GM12874 (cell line): ENCODE data around the gene LRRTM3.

ENCODE experiments used
- TF ChIP-seq, protein P1 (sequence below): IDR thresholded peaks from 2 replicates; pipeline ENCODE4 v1.5.1; 2011; ENCODE audit warnings: low read depth, mild to moderate bottlenecking, control low read depth, low read length, moderate library complexity; ENCODE audit not compliant: insufficient read depth

The LRRTM3 gene

DNA sequence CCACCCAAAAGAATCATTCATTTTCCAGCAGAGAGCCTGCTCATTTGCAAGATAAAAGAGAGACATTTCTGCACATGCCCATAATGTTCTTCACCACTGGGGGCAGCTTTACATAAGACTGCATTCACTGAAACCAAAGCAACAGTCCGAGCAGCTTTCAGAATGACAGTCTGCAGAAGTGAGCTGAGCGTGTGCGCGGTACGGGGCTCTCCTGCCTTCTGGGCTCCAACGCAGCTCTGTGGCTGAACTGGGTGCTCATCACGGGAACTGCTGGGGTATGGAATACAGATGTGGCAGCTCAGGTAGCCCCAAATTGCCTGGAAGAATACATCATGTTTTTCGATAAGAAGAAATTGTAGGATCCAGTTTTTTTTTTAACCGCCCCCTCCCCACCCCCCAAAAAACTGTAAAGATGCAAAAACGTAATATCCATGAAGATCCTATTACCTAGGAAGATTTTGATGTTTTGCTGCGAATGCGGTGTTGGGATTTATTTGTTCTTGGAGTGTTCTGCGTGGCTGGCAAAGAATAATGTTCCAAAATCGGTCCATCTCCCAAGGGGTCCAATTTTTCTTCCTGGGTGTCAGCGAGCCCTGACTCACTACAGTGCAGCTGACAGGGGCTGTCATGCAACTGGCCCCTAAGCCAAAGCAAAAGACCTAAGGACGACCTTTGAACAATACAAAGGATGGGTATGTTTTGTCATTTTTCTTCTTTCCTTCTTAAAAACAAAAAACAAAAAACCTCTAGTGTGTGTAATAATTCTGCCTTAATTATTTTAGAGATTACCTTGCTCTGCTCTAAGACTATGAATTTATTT is at the start of gene LRRTM3:
TSS of gene LRRTM3 (plus strand) at position 141 of the 820 bp plus-strand sequence.
- TF ChIP-seq, protein P1, sequence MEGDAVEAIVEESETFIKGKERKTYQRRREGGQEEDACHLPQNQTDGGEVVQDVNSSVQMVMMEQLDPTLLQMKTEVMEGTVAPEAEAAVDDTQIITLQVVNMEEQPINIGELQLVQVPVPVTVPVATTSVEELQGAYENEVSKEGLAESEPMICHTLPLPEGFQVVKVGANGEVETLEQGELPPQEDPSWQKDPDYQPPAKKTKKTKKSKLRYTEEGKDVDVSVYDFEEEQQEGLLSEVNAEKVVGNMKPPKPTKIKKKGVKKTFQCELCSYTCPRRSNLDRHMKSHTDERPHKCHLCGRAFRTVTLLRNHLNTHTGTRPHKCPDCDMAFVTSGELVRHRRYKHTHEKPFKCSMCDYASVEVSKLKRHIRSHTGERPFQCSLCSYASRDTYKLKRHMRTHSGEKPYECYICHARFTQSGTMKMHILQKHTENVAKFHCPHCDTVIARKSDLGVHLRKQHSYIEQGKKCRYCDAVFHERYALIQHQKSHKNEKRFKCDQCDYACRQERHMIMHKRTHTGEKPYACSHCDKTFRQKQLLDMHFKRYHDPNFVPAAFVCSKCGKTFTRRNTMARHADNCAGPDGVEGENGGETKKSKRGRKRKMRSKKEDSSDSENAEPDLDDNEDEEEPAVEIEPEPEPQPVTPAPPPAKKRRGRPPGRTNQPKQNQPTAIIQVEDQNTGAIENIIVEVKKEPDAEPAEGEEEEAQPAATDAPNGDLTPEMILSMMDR = peak; percentile 65; the same call in 1 of the 2 replicates

DNA sequence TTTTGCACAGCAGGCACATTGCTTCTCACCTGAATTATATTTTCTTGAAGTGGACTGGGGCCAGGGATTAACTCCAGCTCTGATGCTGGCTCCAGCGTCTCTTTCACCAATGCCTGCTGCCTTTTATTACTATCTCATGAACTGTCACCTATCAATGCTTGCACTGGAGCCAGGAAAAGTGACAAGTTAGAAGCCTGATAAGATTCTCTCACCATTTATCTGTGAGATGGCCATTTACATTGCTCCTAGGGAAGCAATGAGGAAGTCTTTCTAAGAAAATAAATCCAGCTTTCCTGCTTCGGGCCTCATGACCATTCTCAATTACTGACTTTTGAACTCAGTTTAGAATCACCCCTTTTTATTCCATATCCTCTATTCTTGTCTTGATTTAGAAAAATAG is 48.5 kb upstream of the LRRTM3 start:
- TF ChIP-seq, protein P1 = no peak

DNA sequence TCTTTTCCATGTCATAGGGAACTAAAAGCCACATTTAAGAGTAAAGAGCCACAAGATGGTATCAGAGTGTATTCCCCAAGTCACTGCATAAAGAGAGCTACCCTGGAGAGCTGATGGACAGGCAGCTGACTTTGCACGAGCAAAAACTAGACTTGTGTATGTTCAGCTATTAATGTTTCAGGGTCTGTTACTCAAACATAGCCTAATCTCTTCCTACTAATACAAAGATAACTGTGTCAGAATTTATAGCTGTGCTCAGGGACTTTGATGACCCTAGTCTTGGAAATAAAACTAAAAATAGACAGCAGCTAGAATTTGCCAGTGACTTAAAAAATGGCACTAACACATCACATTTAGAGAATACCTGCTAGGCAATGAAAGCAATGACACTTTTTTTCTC is 45.5 kb upstream of the LRRTM3 start:
- TF ChIP-seq, protein P1 = no peak

DNA sequence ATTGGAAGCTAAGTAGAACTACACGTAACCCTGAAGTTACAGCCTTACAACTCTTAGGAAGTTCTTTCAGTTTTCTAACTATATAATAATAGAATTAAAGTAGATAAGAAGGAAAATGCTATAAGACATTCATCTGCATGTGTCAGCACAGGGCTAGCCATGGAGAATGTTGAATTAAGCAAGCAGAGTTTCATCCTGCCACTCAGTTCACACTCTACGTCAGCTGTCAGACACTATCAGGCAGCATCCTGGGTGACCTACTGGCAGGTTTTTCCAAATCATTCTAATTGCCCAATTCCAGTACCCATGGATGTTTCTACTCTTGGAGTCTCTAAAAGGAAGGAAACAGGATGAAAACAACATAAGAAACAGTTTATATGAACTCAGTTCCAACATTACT is 45.0 kb upstream of the LRRTM3 start:
- TF ChIP-seq, protein P1 = no peak

DNA sequence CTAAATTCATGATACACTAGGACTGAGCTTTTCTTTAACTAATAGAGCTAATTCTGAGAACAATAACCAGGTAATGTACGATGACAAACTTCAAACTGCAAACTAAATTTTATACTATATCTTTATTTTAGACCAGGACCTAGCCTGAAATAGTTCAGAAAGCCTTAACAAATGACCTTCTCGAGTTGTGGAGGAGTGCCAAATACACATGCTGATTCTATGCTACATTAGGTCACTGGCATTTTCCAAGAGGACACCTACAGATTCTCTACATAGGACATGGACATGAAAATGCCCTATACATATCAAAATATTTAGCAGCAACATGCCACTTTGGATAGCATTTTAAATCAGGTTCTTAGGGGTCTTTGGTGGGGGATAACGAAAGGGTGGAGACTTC is 44.0 kb upstream of the LRRTM3 start:
- TF ChIP-seq, protein P1 = no peak

DNA sequence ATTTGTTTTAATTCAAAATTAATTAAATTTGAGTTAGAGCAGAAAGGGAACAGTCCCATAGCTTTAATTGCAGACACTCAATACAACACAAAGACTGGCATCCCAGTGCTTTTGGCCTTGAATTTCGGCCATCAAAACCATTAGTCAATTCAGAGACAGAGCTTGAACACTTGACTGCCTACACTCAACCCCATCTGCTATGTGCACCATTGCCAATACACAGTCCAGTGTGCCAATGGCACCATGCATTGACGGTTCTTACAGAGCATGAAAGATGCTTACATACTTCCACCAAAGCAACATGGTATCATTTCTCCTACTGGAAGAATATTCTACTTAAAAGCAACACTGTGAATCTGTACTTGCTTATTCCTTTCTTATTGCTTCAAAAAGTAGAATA is 43.6 kb upstream of the LRRTM3 start:
- TF ChIP-seq, protein P1 = no peak

DNA sequence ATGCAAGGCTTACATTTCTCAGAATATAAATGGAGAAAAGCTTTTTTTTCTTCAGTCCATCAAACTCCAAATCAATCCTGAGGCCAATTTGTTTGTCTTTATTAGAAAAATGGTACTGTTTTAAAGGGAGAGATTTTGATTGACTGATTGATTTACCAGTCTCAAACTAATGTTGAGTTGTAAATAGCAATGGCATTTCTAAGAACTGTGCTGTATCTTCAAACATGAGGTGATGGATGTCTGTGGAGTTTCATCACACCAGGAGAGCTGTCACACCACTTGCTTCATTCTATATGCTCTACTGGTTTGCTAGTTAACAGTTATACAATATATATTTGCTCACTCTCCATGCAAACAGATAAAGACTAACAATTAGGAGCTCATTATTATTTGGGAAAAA is 39.0 kb upstream of the LRRTM3 start:
- TF ChIP-seq, protein P1 = no peak
